Fibroblast of upper back skin (primary cell): ENCODE data around the gene SETBP1.

Experiments used
- DNase-seq: peaks from one replicate; pipeline ENCODE4 v3.0.0-alpha.2; 2013

SETBP1 gene

DNA sequence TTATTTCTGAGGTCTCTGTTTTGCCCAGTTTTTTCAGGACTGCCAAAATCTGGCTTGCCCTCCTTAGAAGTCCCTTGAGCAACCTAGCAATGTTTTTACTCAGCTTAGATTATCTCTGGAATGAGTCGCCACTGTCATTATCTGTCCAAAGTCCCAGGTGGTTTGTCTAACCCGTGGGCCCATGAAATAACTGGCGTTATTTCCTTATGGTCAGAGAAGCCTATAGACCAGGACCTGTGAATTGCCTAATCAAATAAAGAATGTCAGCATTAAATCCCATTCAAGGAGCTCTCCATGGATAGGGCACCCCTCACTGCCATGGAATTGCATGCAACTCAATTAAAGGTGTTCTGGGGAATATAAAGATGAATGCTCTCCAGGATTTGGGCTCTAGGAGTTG lies 373.9 kb downstream of the SETBP1 start:
- DNase-seq = no peak

DNA sequence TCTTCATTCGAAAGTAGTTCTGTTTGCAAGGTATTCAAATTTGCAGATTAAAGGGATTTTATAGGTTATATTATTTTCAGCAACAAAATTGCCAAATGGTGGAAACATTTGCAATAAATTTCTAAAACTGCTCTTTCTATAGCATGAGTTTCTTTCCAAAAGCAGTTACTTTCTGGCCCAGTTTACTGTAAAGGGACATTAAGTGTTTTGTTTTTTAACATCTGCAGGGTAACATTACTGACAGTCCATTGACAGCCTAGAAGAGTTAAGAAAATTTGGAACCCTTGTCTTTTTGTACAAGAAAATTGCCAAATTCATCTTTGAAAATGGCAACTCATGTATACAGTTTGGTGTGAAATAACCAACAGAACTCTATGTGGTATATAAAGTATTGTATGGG lies 375.1 kb downstream of the SETBP1 start:
- no peak for DNase-seq

DNA sequence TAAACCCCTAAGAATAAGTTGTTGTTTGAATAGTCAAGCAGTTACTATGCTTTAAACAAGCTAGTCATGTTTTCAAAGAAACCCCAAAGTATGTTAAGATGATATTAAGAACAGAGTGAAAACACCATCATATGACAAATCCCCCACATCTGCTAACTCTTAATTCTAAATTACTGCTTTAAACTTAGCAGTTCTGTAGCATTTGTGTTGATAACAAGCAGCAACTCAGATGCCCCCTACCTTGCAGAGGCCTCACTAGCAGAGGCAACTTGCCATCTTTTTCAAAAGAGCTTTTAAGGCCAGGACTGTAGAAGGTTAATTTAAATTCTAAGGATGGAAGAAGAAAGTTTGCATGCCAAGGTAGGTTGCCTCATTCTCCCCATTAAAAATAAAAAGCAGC lies 376.2 kb downstream of the SETBP1 start:
- DNase-seq = peak; percentile 45

DNA sequence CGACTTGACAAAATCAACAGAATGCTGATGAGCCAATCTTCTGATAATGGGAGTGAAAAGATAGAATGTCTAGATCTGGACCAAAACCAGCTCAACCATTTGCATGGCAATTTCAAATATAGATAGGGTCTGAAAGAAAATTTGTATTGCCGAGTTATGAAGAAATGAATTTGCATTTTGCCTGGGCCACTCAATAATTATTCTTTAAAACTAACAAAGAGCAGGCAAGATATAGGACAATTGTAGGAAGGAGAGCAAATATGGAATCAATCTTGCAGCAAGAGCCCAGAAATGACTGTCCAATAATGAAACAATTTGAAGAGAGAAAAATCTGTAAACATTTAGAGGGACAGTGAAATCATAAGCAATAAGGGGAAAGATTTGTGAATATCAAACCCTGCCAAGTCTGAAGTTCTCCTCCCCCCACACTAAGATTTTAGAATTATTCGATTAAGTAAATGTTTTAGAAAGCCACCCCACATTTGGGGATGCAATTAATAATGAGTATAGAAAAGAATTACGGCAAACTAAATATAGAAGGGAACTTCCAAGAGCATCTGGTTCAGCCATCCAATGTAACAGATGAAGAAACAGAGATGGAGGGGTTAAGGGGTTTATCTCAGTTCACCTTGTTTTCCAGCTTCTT lies 377.4 kb downstream of the SETBP1 start:
- no peak for DNase-seq

DNA sequence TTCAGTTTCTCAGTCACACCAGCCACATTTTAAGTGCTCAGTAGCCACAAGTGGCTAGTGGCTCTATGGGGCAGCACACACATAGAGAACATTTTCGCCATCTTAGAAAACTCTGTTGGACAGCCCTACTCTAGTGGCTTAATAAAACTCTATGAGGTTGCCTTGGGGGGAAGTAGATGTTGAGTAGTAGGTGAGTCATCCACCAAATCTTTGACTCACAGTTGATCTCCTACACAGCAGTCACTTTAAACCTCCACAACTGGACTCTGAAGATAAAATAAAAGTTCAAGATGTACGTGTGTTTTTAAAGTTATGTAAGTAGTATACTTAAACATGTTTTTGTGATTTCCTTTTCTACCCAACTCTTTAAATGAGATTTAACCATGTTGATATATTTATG lies 379.0 kb downstream of the SETBP1 start:
- DNase-seq = peak; percentile 79

DNA sequence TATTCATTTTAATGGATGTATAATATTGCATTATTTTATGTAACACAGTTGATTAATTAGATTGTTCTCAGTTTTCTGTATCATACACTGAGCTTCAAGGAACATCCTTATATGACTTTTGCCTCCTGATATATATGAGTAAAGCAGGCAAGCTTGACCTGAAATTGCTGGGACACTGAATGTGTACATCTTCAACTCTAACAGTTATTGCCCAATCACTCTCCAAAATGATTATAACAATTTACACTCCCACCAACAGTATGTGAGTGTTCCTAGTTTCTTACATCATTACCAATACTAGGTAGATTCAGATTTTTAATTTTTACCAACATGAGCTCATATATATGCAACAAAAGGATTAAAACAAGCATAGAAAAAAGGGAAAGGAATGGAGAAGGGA lies 379.4 kb downstream of the SETBP1 start:
- DNase-seq = no peak

DNA sequence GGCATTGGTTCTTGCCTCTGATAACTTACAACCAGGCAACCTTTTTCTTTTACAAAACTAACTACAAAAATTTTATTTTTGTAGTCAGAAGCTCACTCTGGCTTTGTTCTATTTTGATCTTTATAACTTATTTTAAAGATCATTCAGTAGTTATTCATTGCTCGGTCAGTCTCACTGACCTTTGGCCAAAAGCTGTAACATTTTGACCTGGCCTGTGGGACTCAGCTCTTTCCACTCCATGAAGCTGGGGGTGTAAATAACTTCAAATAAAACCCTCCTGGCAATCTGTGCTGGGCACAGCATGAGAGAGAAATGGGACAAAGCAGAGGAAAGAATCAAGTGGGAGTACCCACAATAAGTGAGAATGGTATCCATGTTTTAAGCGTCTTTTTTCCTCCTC lies 380.7 kb downstream of the SETBP1 start:
- DNase-seq = no peak

DNA sequence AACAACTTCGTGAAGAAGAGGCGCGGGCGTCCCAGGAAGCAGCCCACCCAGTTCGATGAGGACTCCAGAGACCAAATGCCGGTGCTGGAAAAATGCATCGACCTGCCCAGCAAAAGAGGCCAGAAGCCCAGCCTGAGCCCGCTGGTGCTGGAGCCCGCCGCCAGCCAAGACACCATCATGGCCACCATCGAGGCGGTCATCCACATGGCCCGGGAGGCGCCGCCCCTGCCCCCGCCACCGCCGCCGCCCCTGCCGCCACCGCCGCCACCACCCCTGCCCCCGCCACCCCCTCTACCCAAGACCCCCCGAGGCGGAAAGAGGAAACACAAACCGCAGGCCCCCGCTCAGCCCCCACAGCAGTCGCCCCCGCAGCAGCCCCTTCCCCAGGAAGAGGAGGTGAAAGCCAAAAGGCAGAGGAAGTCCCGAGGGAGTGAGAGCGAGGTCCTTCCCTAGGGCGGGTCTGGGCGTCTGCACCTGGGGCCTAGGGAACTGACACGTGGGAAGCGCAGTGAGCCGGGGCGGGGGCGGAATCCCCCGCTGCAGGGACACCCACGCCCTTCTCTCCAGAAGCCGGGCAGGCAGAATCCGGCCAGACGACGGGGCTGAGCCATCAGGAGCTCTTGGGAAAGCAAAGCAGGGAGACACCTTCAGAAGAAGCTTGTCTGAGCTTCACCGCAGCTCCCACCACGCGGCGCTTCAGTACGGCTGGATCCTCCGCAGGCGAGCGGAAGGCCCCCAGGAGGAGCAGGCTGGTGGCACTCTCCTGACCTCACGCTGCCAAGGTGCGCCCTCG lies 382.8 kb downstream of the SETBP1 start:
- DNase-seq = no peak

DNA sequence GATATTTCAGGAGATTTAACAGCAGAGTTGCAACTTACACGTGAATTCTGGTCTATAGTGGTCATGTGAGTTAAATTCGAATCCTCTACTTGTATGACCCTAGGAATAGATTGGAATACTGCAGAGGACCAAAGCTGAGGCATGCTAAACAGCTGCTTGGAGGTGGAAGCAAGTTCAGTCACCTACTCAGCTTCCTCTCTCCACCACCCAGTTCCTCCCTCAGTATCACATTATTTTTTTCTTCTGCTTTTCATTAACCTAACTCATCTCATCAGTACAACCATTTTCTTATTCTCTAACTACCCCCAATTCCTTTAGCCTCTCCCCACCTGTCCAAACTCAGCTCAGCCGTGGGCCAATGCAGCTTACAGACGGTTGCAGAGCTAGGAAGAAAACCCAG lies 385.5 kb downstream of the SETBP1 start:
- no peak for DNase-seq

DNA sequence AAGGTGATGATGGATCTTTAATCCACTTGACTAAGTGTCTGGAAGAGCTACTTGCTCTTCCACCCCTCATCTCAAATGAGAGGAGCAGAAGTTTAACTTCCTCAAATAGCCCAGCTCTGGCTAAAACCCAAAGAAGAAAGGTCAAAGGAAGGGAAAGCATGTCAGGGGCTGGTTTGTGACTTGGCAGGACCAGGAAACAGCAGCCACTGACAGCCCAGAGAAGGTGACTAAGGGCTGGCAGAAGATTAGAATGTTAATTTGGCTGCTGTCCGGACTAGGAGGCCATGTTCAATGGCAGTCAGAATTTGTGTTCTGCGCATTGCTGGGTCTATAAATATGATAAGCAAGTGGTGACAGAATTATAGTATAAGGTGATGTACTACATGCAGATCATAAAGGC lies 386.2 kb downstream of the SETBP1 start:
- DNase-seq = no peak

DNA sequence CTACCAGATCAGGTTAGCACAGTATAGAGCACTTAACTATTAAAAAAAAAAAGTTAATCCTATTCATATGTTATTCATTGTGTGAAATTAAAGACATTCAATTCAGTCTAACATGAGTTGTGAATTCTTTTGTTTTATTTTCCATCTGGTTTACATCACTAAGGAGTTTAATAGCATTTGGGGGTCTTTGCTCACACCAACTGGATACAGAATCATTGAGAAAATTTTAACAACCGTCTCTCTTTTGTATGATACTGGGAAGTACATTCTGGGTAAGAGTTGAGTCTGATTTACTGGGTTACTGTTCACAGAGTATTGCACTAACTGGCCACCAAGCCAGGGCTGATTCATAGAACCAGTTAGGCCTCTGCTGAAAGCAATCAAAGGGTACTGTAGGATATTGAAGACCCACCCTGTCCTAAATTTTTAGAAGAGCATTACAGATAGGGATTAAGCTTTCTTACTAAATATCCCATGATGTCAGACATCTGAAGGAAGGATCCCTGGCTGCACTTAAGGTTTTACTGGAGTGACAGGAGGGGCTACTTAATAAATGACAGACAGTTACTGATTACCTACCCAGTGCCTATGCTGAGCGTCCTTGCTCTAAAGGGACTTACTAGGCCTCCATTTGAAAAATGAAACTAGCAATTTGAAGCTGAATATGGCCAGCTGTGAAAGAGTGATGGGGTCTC lies 387.9 kb downstream of the SETBP1 start:
- DNase-seq = no peak

DNA sequence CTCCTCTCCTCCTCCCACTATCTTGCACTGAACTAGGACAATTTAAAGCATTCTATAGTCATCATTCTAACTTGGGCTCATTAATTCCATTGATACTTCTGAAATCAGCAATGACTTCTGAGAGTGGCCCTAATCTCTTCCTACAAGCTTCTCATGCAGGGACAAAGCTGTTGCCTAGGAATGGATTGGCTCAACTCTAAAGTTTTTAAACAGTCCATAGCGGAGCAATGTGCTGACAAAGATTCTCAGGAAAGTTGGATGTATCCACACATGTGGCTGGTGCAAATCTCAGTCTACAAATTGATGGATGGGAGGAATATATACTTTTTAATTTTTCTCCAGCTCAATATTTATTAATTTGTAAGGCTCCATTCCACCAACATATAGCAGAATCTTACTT lies 388.9 kb downstream of the SETBP1 start:
- DNase-seq = no peak

DNA sequence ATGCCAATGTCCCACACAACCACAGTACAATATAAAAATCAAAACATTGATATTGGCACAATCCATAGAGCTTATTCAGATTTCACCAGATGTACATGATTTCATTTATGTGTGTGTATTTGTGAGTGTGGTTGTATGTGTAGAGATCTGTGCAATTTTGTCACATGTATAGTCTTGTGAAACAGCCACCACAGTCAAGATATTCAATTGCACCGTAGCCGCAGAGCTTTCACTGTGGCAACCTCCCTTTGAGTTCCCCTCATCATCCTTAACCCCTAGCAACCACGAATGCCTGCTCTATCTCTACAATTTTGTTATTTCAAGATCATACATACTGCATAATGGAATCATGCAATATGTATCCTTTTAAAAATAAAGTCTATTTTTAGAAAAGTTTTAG lies 391.3 kb downstream of the SETBP1 start:
- DNase-seq = no peak

DNA sequence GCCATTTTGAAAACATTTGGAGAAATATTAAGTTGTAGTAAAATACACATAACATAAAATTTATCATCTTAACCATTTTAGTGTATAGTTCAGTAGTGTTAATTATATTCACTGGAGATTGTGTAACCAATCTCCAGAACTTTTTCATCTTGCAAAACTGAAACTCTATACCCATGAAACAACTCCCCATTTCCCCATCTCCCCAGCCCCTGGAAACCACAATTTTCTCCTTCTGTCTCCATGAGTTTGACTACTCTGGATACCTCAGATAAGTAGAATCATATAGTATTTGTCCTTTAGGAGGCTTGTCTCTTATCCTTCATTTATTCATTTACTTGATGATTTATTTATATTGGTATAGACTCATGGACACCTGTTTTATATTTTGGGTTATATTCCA lies 392.9 kb downstream of the SETBP1 start:
- DNase-seq = no peak

DNA sequence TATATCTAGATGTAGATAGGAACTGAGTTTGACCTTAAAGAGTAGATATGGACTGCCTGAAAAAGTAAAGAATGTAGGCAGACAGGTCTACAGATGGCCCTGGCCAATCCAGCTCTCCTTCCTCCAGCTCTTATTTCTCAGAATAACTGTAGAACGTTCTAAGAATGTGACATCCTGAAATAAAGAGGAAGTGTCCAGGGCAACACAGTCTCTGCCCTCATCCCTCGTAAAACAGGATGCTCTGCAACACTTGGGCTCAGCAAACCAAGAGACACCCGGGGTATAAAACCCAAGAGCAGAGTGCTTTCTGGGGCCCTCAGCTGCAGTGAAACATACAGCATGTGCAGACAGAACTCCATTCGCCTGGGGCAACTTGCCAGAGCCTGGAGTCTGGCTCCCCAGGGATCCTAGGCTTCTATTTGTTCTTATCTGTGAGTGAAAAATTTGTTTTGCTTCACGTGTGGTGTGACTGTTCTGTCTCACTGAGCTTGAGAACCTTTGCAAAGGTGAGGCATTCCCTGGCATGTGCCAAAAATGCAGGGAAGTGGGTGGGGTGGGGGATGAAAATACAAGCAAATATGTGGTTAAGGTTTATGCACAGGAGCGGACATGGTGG lies 401.0 kb downstream of the SETBP1 start:
- DNase-seq = no peak

DNA sequence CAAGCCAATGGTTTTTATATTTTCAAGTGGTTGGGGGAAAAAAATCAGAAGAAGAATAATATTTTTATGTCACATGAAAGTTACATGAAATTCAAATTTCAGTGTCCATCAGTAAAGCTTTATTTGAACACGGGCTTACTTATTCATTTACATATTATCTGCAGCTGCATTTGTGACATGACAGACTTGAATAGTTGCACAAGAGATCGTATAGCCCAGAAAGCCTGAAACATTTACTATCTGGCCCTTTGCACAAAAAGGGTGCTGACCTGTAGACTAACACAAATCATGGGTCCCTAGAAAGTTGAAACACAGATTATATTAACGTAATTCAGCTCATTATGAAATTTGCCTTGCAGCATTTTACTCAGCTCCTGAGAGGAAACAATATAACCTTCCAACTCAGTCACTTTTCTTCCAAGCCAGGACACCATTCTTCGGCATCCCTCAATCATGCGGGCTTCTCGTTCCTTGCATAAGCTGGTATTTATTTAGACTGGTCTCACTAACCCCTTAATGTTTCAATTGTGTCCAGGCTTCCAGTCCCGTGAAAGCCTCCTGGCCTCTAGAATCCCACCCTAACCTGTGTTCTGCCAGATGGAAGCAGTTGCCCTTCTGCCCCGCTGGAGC lies 402.7 kb downstream of the SETBP1 start:
- DNase-seq = no peak

DNA sequence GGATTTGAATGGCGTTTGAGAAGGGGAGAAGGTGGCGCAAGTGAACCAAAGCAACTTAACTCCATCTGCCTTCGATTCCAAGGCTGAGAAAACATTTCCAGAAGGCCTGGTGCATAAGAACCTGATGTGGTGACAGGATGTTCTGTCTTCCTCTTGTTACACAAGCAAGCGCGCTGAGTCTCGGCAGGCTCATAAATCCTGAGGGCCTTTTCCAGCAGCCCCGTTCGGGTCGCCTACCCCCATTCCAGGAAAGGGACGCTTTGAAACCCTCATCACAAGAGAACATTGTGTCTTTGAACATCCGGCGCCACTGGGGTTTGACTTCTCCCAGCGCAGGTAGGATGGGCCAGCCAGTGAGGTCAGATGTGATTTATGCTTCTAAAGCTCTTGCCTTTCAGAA lies 403.5 kb downstream of the SETBP1 start:
- DNase-seq = no peak

DNA sequence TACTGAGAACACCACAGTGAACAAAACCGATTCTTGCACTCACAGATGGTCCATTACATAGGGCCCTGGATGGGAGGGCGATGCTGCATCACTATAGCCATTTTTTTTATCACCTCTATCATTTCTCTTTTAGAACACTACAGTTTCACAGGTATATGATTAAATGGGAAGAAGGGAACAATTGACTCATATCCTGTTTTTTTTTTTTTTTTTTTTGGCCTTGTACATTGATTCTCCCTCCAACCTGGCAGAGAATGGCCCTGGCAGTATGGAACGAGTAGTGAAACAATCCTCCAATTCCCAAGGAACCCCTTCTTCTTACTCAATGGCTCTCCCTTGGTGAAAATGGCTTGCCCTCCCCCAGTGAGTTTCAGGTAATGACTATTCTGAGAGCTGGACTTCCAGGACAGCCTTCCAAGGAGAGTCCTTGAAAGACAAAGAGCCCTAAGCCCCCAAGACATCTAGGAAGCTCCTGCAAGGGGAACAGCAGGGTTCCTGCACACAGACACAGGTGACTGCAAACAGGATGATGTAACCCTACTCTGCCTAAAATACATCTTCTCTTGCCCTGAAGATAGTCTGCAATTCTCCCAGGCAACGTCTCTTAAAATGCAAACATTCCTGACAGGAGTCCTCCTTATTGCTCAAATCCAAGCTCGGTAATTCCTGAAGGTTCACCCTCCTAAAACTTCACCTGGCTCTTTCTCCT lies 405.4 kb downstream of the SETBP1 start:
- DNase-seq = no peak

DNA sequence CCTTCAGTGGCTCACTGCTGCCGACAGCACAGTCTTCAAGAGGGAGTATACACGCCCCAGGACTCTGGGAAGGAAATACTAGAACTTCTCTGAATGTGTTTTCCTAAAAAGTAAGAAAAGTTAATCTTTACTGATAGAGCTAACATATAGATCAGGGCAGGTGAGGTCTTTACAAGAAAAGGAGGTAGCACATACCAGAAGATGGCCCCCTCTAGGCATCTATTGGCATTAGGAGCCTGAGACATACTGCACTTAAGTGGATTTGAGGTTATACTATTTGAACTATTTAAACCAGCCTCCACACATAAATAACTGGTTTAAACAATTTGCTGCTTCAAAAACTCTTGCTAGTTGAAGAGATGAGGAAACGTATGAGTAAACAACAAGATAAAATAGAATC lies 406.1 kb downstream of the SETBP1 start:
- no peak for DNase-seq

DNA sequence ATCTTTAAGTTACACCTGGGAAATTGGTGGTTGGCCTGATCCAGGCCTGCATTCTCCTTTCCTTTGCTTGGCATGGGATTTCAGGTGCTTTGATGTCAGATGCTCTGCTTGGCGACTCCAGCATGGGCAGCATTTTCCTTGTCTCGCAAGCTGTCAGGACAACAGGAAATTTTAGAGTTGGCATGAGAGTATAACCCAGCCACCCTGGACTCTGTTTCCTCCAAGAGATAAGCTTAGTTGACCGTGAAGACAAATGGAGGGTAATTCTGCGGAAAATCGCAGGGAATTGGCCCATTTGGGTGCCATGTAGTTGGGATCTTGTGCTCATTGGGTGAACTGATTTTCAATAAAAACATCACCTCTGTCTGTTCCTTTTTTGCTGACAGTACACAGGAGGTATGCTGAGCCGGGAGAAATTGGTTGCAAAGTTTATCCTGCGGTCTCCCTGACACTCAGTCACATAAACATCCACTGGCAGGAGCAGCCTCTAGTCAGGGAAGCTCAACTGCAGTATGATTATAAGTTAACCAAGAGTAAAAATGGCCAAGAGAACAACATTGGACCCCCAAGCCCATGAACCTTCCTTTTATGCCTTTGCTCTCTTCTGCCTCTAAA lies 409.9 kb downstream of the SETBP1 start:
- no peak for DNase-seq

DNA sequence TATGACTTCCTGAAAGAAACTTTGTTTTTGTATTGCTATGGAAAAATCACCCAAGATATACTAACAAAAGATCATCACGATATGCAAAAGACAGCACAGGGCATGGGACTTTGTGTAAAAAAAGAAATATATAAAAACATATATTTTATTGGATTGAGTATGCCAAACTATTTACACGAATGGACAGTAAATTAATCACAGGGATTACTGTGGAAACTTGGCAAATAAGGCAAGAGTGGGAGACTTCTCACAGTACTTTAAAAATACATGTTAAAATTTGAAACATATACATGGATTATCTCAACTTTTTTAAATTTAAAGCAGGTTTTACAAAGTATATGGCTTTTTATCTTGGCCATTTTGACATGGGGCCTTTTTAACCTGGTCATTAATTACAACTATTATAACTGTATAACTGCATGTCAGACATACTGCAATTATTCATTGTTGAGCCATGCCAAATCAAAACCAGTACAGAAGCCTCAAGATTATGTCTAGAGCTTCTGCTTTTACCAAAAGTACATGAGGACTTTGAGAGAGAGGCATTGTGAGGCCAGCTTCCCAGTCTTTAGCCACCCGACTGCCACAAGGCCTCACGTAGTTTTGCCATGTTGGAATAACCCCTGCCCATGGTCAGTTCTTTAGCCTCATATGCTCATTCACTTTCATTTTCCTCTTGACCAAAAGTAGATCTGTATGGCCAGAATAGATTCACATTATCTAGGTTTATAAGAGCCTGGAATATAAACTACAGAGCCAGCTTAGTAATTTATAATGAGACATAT lies 419.8 kb downstream of the SETBP1 start:
- no peak for DNase-seq
